VCaP (cell line): ENCODE data around the gene PPP1R14B.

Source experiments
- H3K27ac ChIP-seq: fragments of 450-650 bp; 2 replicates; pipeline ENCODE4 v1.5.1; 2017
- CTCF ChIP-seq: fragments of 450-650 bp; conservative IDR thresholded peaks from 2 replicates; pipeline ENCODE4 v1.5.1; 2017; ENCODE audit warnings: mild to moderate bottlenecking, moderate library complexity

PPP1R14B gene

GRCh38 chr11:64245401-64245796 is 1.3 kb downstream of the PPP1R14B start:
- no peak for TF ChIP-seq CTCF
- H3K27ac ChIP-seq = peak overlapping the region; percentile 95

GRCh38 chr11:64244966-64245365 is 1.8 kb downstream of the PPP1R14B start:
- TF ChIP-seq CTCF = no peak
- H3K27ac ChIP-seq = peak overlapping the region; percentile 95

GRCh38 chr11:64244107-64244506 is 2.6 kb downstream of the PPP1R14B start:
- no peak for TF ChIP-seq CTCF
- H3K27ac ChIP-seq = peak overlapping the region; percentile 95

GRCh38 chr11:64243236-64243854 is 3.4 kb downstream of the PPP1R14B start:
- TF ChIP-seq CTCF = no peak; the same call in 1 of the 2 replicates
- H3K27ac ChIP-seq = peak overlapping the region; percentile 95

GRCh38 chr11:64241491-64242374 is 5.0 kb downstream of the PPP1R14B start:
- peak; percentile 38 for TF ChIP-seq CTCF
- H3K27ac ChIP-seq = peak overlapping the region; percentile 95

- no peak for TF ChIP-seq CTCF
- peak overlapping the region; percentile 95 for H3K27ac ChIP-seq
Observed at GRCh38 chr11:64241241-64241490, 5.6 kb downstream of the PPP1R14B start.

GRCh38 chr11:64240435-64241240 is 6.1 kb downstream of the PPP1R14B start, which contains the start of gene FKBP2:
FKBP2 (plus strand) TSS chr11:64241095; CDS start chr11:64242388, 1,293 bp downstream.
- no peak for TF ChIP-seq CTCF

More at GRCh38 chr11:64240435-64241240, 6.1 kb downstream of the PPP1R14B start, which contains the start of gene FKBP2:
- H3K27ac ChIP-seq = peak within 1 kb of the TSS; percentile 95
